Measurements from ENCODE around the gene FRS2. TPM values are rescaled to one million over a fixed set of nuclear protein-coding genes. Genes with fewer than 3 reads are reported as not detected.

FRS2 gene
- total and polyA plus RNA-seq, 9 donors: 15.5 to 64.2 (median 43.2) TPM

DNA sequence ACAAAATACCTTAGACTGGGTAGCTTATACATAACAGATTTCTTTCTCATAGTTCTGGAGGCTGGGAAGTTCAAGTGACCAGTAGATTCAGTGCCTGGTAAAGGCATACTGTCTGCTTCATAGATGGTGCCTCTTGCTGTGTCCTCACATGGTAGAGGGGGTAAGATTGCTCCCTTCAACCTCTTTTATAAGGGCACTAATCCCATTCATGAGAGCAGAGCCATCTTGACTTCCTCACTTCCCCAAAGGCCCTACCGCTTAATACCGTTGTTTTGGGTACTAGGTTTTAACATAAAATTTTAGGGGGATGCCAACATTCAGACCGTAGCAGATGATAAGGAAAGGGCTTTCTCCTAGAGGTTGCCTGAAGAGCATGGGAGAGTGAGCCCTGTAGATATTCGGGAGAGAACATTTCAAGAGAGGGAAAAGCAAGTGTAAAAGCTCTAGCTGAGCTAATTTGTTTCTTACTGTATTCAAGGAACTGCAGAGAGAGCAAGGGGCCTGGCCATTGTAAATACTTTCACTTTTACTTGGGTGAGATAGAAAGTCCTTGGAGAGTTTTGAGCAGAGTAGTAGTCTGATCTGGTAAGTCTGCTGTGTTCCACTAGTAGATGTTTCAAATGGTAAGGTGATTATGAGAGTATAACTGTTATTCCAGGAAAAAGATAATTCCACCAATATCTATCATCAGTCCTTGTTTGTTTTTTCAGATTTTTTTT lies 27.3 kb downstream of the FRS2 start:
- intact Hi-C loops (cut with DNase I): no loop called here
- Histone ChIP-seq H3K9me3 (no peaks in the 10 kb centered on the region), H3K4me3 (no peak overlapping the region), H3K36me3 (no peaks in the 10 kb centered on the region), H3K4me1 (ENCODE audit: insufficient read depth) (peaks cover 9% of the 10 kb centered on the region), H3K27me3 (no peaks in the 10 kb centered on the region), H3K27ac (peak overlapping the region in 1 of 2 donors; percentile 1)
- no peak for TF ChIP-seq POLR2A (IDR thresholded peaks at IDR 0.05)
- no peak for TF ChIP-seq EP300 (IDR thresholded peaks at IDR 0.05)
- TF ChIP-seq, protein P1, sequence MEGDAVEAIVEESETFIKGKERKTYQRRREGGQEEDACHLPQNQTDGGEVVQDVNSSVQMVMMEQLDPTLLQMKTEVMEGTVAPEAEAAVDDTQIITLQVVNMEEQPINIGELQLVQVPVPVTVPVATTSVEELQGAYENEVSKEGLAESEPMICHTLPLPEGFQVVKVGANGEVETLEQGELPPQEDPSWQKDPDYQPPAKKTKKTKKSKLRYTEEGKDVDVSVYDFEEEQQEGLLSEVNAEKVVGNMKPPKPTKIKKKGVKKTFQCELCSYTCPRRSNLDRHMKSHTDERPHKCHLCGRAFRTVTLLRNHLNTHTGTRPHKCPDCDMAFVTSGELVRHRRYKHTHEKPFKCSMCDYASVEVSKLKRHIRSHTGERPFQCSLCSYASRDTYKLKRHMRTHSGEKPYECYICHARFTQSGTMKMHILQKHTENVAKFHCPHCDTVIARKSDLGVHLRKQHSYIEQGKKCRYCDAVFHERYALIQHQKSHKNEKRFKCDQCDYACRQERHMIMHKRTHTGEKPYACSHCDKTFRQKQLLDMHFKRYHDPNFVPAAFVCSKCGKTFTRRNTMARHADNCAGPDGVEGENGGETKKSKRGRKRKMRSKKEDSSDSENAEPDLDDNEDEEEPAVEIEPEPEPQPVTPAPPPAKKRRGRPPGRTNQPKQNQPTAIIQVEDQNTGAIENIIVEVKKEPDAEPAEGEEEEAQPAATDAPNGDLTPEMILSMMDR (IDR thresholded peaks at IDR 0.05): no peak
- no peak for DNase-seq
- WGBS, 3 donors: 28 to 49% (median 40%) methylated on average over 4 of the region's 4 CpGs

DNA sequence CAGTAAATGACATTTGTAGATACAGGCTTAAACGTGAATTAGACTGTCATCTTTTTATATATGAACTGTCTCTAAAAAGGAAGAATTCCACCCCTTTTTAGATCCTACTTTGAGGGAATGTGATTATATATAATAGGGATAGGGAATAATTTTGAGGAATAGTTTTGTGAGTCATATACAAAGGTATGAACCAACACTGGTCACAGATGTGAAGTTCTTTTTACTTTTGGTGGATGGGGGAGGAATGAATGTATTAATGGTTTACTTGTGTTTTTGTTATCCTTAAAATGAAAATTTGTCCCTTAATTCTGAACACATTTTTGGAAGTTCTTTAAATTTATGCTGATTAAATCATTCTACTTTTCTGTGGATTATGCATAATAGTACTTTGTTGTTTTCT lies 30.4 kb downstream of the FRS2 start:
- peaks cover 5% of the 10 kb centered on the region for H3K4me1 ChIP-seq (ENCODE audit: insufficient read depth)
- no peak overlapping the region for H3K4me3 ChIP-seq
- H3K27ac ChIP-seq: no peak overlapping the region
- H3K36me3 ChIP-seq: no peaks in the 10 kb centered on the region
- no peaks in the 10 kb centered on the region for H3K9me3 ChIP-seq
- no peak for DNase-seq
- WGBS, 3 donors: 46 to 68% (median 56%) methylated on average over 1 of the region's 1 CpG
- intact Hi-C loops (cut with DNase I): no loop called here
- no peak for TF ChIP-seq POLR2A (IDR thresholded peaks at IDR 0.05)
- no peak for TF ChIP-seq EP300 (IDR thresholded peaks at IDR 0.05)
- TF ChIP-seq, protein P1 (IDR thresholded peaks at IDR 0.05): no peak
- no peaks in the 10 kb centered on the region for H3K27me3 ChIP-seq

DNA sequence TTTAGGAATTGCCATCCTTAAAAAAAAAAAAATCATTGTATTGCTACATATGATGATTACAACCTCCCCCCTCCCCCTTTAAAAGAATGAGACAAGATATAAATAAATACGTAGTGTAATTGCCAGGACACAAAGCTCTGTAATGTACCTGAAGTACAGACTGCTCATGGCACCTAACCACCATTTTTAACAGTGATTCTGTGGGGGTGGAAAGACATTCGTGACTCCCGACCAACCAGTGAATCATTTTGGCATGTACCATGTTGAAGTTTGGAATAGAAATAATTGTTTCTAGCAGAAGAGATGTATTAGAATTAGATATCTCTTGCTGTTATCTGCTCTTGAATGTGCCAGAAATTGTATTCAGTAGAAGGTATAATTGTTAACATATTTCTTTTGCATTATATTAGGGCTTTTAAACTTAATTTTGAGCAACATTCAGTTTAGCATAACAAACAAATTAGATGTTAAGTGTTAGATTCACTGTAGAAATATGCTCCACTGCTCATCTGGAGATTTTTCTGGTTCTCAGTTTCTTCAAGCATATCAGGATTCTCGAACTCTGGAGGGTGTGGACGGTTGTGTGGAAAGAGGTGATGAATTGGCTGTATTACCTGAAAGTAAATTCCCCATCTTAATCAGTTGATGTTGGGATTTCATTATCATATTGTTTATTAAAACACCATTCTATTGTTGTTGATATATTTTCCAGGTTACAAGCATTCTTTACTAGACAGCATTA lies 31.1 kb downstream of the FRS2 start:
- H3K27me3 ChIP-seq: no peaks in the 10 kb centered on the region
- no peaks in the 10 kb centered on the region for H3K36me3 ChIP-seq
- intact Hi-C loops (cut with DNase I): no loop called here
- H3K4me3 ChIP-seq: no peak overlapping the region
- no peak overlapping the region for H3K27ac ChIP-seq
- H3K4me1 ChIP-seq (ENCODE audit: insufficient read depth): peaks cover 5% of the 10 kb centered on the region
- no peak for DNase-seq
- TF ChIP-seq POLR2A (IDR thresholded peaks at IDR 0.05) (no peak), EP300 (IDR thresholded peaks at IDR 0.05) (no peak)
- TF ChIP-seq, protein P1 (IDR thresholded peaks at IDR 0.05): no peak
- no peaks in the 10 kb centered on the region for H3K9me3 ChIP-seq
- WGBS, 3 donors: 31 to 40% (median 34%) methylated on average over 5 of the region's 5 CpGs

DNA sequence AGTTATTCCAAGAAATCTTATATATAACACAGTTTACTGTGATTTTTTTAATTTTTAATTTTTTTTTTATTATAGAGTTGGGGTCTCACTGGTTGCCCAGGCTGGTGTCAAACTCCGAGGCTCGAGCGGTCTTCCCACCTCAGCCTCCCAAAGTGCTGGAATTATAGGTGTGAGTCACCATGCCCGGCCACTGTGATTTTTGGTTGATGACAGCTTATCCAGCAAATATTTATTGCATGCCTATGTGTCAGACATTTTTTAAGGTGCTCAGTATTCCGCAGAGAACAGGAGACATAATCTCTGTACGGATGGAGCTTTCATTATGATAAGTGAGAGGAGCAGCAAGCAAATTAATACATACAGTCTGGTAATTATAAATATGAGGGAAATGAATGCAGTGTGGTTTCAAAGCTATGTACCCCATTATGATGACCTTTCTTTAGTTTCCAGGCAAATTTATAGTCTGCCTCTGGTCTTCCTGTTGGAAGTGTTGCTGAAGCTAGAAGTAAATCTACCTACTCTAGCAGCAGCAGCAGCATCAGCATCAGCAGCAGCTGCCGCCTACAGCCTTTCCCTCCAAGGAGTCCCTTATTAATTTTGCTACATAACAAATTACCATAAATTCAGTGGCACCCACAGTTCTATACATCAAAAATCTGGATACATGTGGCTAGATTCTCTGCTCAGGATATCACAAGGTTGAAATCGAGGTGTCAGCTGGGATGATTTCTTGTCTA lies 32.3 kb downstream of the FRS2 start:
- H3K4me3 ChIP-seq: no peak overlapping the region
- no peaks in the 10 kb centered on the region for H3K27me3 ChIP-seq
- H3K27ac ChIP-seq: no peak overlapping the region
- intact Hi-C loops (cut with DNase I): no loop called here
- no peak for DNase-seq
- no peaks in the 10 kb centered on the region for H3K36me3 ChIP-seq
- H3K4me1 ChIP-seq (ENCODE audit: insufficient read depth): peaks cover 3% of the 10 kb centered on the region
- H3K9me3 ChIP-seq: no peaks in the 10 kb centered on the region
- WGBS, 3 donors: 92 to 97% (median 95%) methylated on average over 8 of the region's 8 CpGs
- TF ChIP-seq, protein P1 (IDR thresholded peaks at IDR 0.05): no peak
- TF ChIP-seq EP300 (IDR thresholded peaks at IDR 0.05) (no peak), POLR2A (IDR thresholded peaks at IDR 0.05) (no peak)

All from ovary (tissue), 9 donors.